Measurements from ENCODE around the gene RNF220. TPM values are rescaled to one million over a fixed set of nuclear protein-coding genes. Genes with fewer than 3 reads are reported as not detected.

RNF220 gene
- total and polyA plus RNA-seq, 2 of the 13 experiments (the other 11 are each of a cell fraction or from before 2014, with no cell fraction given) = 48.2 to 72.1 TPM

DNA sequence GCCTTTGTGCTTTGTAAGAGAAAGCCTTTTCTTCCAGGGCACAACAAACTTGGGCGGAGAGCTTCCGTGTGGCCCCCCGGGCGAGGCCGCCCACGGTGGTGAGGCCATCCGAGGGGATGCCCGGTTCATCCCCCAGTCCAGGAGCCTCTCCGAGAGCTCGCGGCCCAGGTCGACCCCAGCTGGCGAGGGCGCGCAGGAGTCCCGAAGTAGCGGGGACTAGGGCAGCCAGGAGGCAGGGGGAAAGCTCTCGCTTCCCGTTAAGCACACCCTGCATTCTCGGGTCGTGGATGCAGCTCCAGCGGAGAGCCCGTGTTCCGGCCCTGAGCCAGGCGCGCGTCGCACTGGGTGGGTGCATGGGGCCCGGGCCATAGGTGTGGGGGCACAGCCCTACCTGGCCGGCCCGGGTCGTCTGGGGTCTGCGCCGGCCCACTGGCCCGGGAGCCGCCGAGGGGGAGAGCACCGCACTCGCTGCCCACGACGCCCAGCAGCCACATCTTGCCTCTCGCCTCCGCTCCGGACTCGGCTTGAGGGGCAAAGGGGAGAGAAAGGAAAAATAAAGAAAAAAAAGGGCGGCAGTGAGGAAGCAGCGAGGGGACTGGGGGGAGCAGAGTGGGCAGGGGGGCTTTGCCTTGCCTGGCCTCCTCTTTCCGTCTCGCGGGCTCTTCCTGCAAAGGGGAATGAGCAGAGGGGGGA, 1.8 kb downstream of the RNF220 start:
- H3K27me3 ChIP-seq (ENCODE audit: control insufficient read depth in 1 of 2, insufficient read depth in 2 of 2, low read length in 2 of 2) = peaks cover 0 to 25% of the 10 kb centered on the region in 2 experiments; a peak in 1 of 5 replicates
- no peaks in the 10 kb centered on the region; a peak in 1 of 5 replicates for H3K36me3 ChIP-seq (replicated peaks in 1 of 2; ENCODE audit: control insufficient read depth in 1 of 2, insufficient read depth in 2 of 2, low read length in 2 of 2)
- FAIRE-seq = no peak
- H3K4me2 ChIP-seq (ENCODE audit: low read depth, low read length) = peak overlapping the region; percentile 68
- no peaks in the 10 kb centered on the region for H3K9me3 ChIP-seq (ENCODE audit: low read length)
- peak; percentile 33 for ATAC-seq
- CTCF ChIA-PET (ENCODE audit: low intra/inter-chr PET ratio, low total read pairs) = no interaction called here
- H3K27ac ChIP-seq (ENCODE audit: extremely low read length, insufficient read depth, low read length) = no peak overlapping the region
- H3K79me2 ChIP-seq (ENCODE audit: insufficient read depth, low read length) = peaks cover 29% of the 10 kb centered on the region
- H3K4me3 ChIP-seq (replicated peaks in 1 of 3; ENCODE audit: insufficient read depth in 1 of 3, low read depth in 2 of 3, low read length in 3 of 3) = peak overlapping the region; percentile 60 to 86 (median 84); a peak in 5 of 6 replicates
- 49% methylated on average over 18 of the region's 50 CpGs for WGBS (ENCODE audit: low lambda C conversion rate)
- H3K9ac ChIP-seq (ENCODE audit: insufficient read depth, low read depth, low read length) = peak overlapping the region; percentile 37; the same call in 1 of the 2 replicates
- H3K4me1 ChIP-seq (ENCODE audit: insufficient read depth, low read length) = peaks cover 51% of the 10 kb centered on the region
- no peak for DNase-seq (ENCODE audit: low spot score)
- H4K20me1 ChIP-seq (ENCODE audit: insufficient read depth, low read length) = peaks cover 3% of the 10 kb centered on the region
- no peak overlapping the region for H2AFZ ChIP-seq (ENCODE audit: low read length)
- no TSS peak for BruUV-seq (replicated peaks)
- in situ Hi-C loops (cut with HindIII; ENCODE audit: extremely low pct_ligation_motif_present, low pct_unique_long_range_greater_than_20kb) (no loop called here), intact Hi-C loops (cut with micrococcal nuclease; ENCODE audit: unreplicated experiment) (no loop called here)
- POLR2A ChIA-PET = no interaction called here
- no peak for TF ChIP-seq SRY (CRISPR knock-in tag; IDR thresholded peaks at IDR 0.05)
- no peak for TF ChIP-seq FOSL2 (CRISPR knock-in tag; IDR thresholded peaks at IDR 0.05)
- peak; percentile 22; the same call in 1 of the 2 replicates for TF ChIP-seq ZFX (CRISPR knock-in tag; IDR thresholded peaks at IDR 0.05; ENCODE audit: low read depth)
- TF ChIP-seq NCOA1 (CRISPR knock-in tag; IDR thresholded peaks at IDR 0.05) = no peak
- no peak for TF ChIP-seq CBX5 (CRISPR knock-in tag; IDR thresholded peaks at IDR 0.05; ENCODE audit: borderline replicate concordance)
- TF ChIP-seq, protein P1, sequence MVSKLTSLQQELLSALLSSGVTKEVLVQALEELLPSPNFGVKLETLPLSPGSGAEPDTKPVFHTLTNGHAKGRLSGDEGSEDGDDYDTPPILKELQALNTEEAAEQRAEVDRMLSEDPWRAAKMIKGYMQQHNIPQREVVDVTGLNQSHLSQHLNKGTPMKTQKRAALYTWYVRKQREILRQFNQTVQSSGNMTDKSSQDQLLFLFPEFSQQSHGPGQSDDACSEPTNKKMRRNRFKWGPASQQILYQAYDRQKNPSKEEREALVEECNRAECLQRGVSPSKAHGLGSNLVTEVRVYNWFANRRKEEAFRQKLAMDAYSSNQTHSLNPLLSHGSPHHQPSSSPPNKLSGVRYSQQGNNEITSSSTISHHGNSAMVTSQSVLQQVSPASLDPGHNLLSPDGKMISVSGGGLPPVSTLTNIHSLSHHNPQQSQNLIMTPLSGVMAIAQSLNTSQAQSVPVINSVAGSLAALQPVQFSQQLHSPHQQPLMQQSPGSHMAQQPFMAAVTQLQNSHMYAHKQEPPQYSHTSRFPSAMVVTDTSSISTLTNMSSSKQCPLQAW (CRISPR knock-in tag; IDR thresholded peaks at IDR 0.05) = no peak
- peak; percentile 84; the same call in 1 of the 2 replicates for TF ChIP-seq ZBTB38 (CRISPR knock-in tag; IDR thresholded peaks at IDR 0.05)
- TF ChIP-seq SP2 (CRISPR knock-in tag; IDR thresholded peaks at IDR 0.05) = no peak
- TF ChIP-seq XBP1 (CRISPR knock-in tag; IDR thresholded peaks at IDR 0.05) = no peak
- no peak for TF ChIP-seq POLR2A (IDR thresholded peaks at IDR 0.05; ENCODE audit: insufficient read depth in 1 of 2, low read depth in 2 of 2, low read length in 2 of 2)
- TF ChIP-seq, protein P2, sequence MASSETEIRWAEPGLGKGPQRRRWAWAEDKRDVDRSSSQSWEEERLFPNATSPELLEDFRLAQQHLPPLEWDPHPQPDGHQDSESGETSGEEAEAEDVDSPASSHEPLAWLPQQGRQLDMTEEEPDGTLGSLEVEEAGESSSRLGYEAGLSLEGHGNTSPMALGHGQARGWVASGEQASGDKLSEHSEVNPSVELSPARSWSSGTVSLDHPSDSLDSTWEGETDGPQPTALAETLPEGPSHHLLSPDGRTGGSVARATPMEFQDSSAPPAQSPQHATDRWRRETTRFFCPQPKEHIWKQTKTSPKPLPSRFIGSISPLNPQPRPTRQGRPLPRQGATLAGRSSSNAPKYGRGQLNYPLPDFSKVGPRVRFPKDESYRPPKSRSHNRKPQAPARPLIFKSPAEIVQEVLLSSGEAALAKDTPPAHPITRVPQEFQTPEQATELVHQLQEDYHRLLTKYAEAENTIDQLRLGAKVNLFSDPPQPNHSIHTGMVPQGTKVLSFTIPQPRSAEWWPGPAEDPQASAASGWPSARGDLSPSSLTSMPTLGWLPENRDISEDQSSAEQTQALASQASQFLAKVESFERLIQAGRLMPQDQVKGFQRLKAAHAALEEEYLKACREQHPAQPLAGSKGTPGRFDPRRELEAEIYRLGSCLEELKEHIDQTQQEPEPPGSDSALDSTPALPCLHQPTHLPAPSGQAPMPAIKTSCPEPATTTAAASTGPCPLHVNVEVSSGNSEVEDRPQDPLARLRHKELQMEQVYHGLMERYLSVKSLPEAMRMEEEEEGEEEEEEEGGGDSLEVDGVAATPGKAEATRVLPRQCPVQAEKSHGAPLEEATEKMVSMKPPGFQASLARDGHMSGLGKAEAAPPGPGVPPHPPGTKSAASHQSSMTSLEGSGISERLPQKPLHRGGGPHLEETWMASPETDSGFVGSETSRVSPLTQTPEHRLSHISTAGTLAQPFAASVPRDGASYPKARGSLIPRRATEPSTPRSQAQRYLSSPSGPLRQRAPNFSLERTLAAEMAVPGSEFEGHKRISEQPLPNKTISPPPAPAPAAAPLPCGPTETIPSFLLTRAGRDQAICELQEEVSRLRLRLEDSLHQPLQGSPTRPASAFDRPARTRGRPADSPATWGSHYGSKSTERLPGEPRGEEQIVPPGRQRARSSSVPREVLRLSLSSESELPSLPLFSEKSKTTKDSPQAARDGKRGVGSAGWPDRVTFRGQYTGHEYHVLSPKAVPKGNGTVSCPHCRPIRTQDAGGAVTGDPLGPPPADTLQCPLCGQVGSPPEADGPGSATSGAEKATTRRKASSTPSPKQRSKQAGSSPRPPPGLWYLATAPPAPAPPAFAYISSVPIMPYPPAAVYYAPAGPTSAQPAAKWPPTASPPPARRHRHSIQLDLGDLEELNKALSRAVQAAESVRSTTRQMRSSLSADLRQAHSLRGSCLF (CRISPR knock-in tag; IDR thresholded peaks at IDR 0.05; ENCODE audit: borderline replicate concordance) = no peak
- TF ChIP-seq, protein P3, sequence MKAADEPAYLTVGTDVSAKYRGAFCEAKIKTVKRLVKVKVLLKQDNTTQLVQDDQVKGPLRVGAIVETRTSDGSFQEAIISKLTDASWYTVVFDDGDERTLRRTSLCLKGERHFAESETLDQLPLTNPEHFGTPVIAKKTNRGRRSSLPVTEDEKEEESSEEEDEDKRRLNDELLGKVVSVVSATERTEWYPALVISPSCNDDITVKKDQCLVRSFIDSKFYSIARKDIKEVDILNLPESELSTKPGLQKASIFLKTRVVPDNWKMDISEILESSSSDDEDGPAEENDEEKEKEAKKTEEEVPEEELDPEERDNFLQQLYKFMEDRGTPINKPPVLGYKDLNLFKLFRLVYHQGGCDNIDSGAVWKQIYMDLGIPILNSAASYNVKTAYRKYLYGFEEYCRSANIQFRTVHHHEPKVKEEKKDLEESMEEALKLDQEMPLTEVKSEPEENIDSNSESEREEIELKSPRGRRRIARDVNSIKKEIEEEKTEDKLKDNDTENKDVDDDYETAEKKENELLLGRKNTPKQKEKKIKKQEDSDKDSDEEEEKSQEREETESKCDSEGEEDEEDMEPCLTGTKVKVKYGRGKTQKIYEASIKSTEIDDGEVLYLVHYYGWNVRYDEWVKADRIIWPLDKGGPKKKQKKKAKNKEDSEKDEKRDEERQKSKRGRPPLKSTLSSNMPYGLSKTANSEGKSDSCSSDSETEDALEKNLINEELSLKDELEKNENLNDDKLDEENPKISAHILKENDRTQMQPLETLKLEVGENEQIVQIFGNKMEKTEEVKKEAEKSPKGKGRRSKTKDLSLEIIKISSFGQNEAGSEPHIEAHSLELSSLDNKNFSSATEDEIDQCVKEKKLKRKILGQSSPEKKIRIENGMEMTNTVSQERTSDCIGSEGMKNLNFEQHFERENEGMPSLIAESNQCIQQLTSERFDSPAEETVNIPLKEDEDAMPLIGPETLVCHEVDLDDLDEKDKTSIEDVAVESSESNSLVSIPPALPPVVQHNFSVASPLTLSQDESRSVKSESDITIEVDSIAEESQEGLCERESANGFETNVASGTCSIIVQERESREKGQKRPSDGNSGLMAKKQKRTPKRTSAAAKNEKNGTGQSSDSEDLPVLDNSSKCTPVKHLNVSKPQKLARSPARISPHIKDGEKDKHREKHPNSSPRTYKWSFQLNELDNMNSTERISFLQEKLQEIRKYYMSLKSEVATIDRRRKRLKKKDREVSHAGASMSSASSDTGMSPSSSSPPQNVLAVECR (CRISPR knock-in tag; IDR thresholded peaks at IDR 0.05; ENCODE audit: borderline replicate concordance) = 0 out of 2 replicates have a peak, but pooled peaks have one; percentile 7
